Measurements from ENCODE around the gene MLLT3.
A peak's percentile ranks its signal among the peaks of the same experiment; 100 is the strongest.
"Not testable (repeated sequence)": the region's sequence is repeated elsewhere in the genome, so short reads cannot be mapped to it uniquely, and the experiment has no call there.

MLLT3 gene

DNA sequence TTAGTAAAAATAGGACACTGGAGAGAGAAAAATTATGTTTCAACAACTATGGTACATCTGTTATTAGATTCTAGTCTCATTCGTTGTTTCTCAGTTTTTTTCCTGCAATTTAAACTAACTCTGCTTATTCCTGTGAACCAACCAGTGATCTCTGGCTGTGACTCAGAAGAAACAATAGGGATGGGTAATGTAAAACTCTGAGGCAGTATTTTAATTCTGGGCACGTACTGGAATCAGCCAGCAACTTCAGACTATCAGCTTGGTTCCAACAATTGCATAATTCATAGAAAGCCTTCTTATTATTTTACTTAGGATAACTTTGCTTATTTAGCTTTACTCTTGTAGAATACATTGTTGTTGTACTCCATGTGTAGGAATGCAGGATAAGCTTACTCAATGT lies 28.8 kb downstream of the MLLT3 start:
- Histone ChIP-seq H3K36me3 (no peaks in the 10 kb centered on the region), H3K9me3 (replicated peaks in 1 of 11) (no peaks in the 10 kb centered on the region), H3K27me3 (no peaks in the 10 kb centered on the region), H3K9ac (no peak overlapping the region), H3K4me3 (no peak overlapping the region), H3K4me2 (no peak overlapping the region), H4K20me1 (no peaks in the 10 kb centered on the region), H3K4me1 (peaks cover 0 to 9% (median 3%) of the 10 kb centered on the region in 10 experiments; a peak in 6 of 20 replicates), H3K27ac (no peak overlapping the region)
- no peak for TF ChIP-seq Cebpa-rat (IDR thresholded peaks at IDR 0.05)

DNA sequence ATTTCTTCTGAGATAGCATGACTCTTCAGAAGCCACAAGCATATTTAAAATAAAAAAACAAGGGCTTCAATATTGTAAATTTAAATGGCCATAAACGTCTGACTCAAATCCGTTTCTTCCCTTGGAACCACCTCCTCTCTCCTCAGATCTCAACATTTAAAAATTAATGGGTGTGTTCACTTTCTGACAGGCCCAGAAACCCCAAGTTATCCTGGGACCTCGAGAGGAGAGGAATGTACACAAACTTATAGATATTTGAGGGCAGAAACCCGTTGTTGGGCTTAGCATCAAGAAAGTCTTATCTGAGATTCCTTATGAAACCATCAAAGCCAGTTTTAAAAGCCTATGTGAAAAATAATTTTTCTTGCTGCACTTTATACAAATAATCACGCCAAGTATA lies 29.2 kb downstream of the MLLT3 start:
- no peak overlapping the region for H3K4me3 ChIP-seq
- no peak for TF ChIP-seq Cebpa-rat (IDR thresholded peaks at IDR 0.05)
- no peak overlapping the region for H3K4me2 ChIP-seq
- H3K27me3 ChIP-seq = no peaks in the 10 kb centered on the region
- H3K36me3 ChIP-seq = no peaks in the 10 kb centered on the region
- H3K9ac ChIP-seq = no peak overlapping the region
- H3K4me1 ChIP-seq = peaks cover 0 to 7% (median 2%) of the 10 kb centered on the region in 10 experiments; a peak in 6 of 20 replicates
- H4K20me1 ChIP-seq = no peaks in the 10 kb centered on the region
- no peak overlapping the region for H3K27ac ChIP-seq
- H3K9me3 ChIP-seq (replicated peaks in 1 of 11) = no peaks in the 10 kb centered on the region

DNA sequence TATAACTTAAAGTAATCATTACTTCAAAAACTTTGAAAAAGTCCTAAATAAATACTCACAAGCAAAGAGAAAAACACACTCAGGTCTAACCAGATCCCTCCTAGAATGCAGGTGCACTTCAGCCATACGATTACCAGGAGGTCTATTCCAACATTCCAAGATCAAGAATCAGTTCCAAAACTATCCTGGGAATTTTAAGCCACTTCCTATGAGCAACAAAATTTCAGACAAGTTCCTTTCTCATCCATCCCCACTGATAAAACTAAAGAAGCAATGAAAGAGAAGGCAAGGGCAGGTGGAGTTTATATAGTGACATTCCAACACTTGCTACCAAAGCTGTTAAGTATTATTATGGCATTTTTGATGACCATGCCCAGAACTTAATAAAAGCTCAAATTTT lies 29.6 kb downstream of the MLLT3 start:
- H3K4me3 ChIP-seq = no peak overlapping the region

DNA sequence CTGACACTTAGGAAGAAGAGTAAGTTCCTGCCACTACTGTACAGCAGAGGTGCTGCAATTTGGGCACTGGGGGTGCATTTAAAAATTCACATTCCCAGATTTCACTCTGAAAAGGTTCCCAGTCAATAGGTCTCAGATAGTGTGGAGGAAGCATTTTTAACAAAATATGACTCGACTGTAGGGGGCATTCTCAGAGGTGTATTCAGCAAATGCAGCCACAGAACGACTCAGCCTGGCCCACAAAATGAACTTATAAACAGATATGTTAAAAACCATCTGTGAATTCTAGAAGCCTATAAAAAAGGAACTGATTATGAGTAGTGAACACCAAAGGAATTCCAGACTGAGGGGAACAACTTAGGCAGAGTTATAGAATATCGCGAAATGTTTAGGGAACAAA lies 31.1 kb downstream of the MLLT3 start:
- H3K27me3 ChIP-seq = no peaks in the 10 kb centered on the region
- H3K4me2 ChIP-seq = no peak overlapping the region
- no peaks in the 10 kb centered on the region for H3K9me3 ChIP-seq (replicated peaks in 1 of 11)
- no peak overlapping the region for H3K27ac ChIP-seq
- no peaks in the 10 kb centered on the region for H3K36me3 ChIP-seq
- no peak overlapping the region for H3K9ac ChIP-seq
- no peaks in the 10 kb centered on the region for H3K4me1 ChIP-seq
- H3K4me3 ChIP-seq = no peak overlapping the region
- no peak for TF ChIP-seq Cebpa-rat (IDR thresholded peaks at IDR 0.05)
- H4K20me1 ChIP-seq = no peaks in the 10 kb centered on the region

More for the DNA sequence above, 29.6 kb downstream of the MLLT3 start:
- no peaks in the 10 kb centered on the region for H4K20me1 ChIP-seq
- no peak overlapping the region for H3K9ac ChIP-seq
- H3K27ac ChIP-seq = no peak overlapping the region
- H3K4me2 ChIP-seq = no peak overlapping the region
- no peaks in the 10 kb centered on the region for H3K9me3 ChIP-seq (replicated peaks in 1 of 11)
- peaks cover 0 to 3% (median 0%) of the 10 kb centered on the region in 10 experiments; a peak in 6 of 20 replicates for H3K4me1 ChIP-seq
- H3K36me3 ChIP-seq = no peaks in the 10 kb centered on the region
- no peaks in the 10 kb centered on the region for H3K27me3 ChIP-seq
- no peak for TF ChIP-seq Cebpa-rat (IDR thresholded peaks at IDR 0.05)

DNA sequence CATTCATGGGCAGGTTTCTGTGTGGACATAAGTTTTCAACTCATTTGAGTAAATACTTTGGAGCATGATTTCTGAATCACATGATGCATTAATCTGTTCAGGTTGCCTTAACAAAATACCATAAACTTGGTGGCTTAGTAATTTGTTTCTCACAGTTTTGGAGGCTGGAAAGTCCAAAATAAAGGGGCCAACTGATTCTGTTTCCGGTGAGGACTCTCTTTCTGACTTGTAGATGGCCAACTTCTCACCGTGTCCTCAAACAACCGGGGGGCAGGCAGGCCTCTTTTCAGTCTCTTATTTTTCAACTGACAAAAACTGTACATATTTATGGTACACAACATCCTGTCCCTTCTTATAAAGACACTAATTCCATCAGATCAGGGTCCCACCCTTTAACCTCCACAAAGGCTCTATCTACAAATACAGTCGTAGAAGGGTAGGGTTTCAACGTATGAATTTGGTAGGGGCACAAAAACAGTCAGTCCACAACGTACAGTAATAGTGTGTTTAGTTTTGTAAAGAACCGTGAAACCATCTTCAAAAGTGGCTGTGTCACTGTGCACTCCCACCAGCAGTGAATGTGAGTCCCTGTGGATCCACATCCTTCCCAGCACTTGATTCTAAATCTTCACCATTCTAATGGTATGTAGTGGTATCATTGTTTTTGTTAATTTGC lies 37.2 kb downstream of the MLLT3 start:
- Histone ChIP-seq H3K27ac (no peak overlapping the region), H3K4me3 (no peak overlapping the region), H3K9ac (no peak overlapping the region), H3K4me2 (no peak overlapping the region), H3K9me3 (replicated peaks in 1 of 11) (peaks cover 0 to 7% (median 0%) of the 10 kb centered on the region in 11 experiments; a peak in 2 of 22 replicates), H4K20me1 (no peaks in the 10 kb centered on the region), H3K4me1 (no peaks in the 10 kb centered on the region), H3K36me3 (no peaks in the 10 kb centered on the region), H3K27me3 (no peaks in the 10 kb centered on the region)
- no peak for TF ChIP-seq Cebpa-rat (IDR thresholded peaks at IDR 0.05)

DNA sequence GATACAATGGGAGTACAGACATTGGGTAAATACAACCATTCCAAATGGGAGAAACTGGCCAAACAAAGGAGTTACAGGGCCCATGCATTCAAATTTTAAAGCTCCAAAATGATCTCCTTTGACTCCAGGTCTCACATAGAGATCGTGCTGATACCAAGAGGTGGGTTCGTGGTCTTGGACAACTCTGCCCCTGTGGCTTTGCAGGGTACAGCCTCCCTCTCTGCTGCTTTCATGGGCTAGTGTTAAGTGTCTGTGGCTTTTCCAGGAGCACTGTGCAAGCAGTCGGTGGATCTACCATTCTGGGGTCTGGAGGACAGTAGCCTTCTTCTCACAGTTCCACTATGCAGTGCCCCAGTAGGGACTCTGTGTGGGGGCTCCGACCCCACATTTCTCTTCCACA lies 39.2 kb downstream of the MLLT3 start:
- not testable (repeated sequence) for H3K27ac ChIP-seq; H3K9ac ChIP-seq; H4K20me1 ChIP-seq; H3K4me3 ChIP-seq; H3K27me3 ChIP-seq; H3K9me3 ChIP-seq (replicated peaks in 1 of 11); H3K4me2 ChIP-seq; H3K4me1 ChIP-seq; H3K36me3 ChIP-seq

DNA sequence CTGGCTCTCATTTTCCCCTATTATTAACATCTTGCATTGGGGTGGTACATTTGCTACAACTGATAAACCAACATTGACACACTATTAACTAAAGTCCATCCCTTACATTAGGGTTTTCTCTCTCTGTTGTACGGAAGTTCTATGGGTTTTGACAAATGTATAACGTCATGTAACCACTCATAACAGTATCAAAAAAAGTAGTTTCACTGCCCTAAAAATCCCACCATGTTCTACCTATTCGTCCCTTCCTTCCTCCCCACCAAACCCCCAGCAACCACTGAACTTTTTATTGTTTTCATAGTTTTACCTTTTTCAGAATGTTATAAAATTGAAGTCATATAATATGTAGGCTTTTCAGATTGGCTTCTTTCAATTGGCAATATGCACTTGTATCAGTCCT lies 40.1 kb downstream of the MLLT3 start:
- TF ChIP-seq Cebpa-rat (IDR thresholded peaks at IDR 0.05) = no peak
- Histone ChIP-seq H3K4me2 (no peak overlapping the region), H4K20me1 (no peaks in the 10 kb centered on the region), H3K9ac (no peak overlapping the region), H3K4me3 (no peak overlapping the region), H3K27ac (no peak overlapping the region), H3K9me3 (replicated peaks in 1 of 11) (peaks cover 0 to 7% (median 0%) of the 10 kb centered on the region in 11 experiments; a peak in 2 of 22 replicates), H3K36me3 (no peaks in the 10 kb centered on the region), H3K4me1 (peaks cover 0 to 6% (median 0%) of the 10 kb centered on the region in 10 experiments; a peak in 3 of 20 replicates), H3K27me3 (no peaks in the 10 kb centered on the region)

DNA sequence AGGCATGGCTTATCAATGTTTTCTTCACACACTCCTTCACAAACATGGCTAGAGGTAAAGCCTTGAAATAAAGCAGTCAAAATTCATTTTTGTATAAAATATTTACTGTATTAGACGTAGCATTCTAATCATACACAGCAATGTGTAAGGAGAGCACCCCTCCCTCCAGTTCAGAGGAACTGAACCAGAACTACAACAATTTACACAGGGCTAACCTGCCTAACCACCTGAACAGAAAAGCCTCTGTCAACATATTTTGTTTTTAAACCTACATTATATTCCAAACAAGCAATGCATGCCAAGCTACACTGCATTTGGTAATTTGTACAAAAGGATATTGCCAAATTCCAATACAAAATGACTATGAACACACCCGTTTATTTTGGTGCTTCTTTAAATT lies 41.6 kb downstream of the MLLT3 start:
- H3K4me1 ChIP-seq = peaks cover 0 to 6% (median 0%) of the 10 kb centered on the region in 10 experiments; a peak in 3 of 20 replicates
- H3K9ac ChIP-seq = no peak overlapping the region
- no peak overlapping the region for H3K4me3 ChIP-seq
- no peaks in the 10 kb centered on the region for H3K36me3 ChIP-seq
- no peak overlapping the region for H3K4me2 ChIP-seq
- H3K27ac ChIP-seq = no peak overlapping the region
- TF ChIP-seq Cebpa-rat (IDR thresholded peaks at IDR 0.05) = no peak
- H3K27me3 ChIP-seq = no peaks in the 10 kb centered on the region
- H3K9me3 ChIP-seq (replicated peaks in 1 of 11) = peaks cover 3 to 11% (median 6%) of the 10 kb centered on the region in 11 experiments; a peak in 19 of 22 replicates
- no peaks in the 10 kb centered on the region for H4K20me1 ChIP-seq

DNA sequence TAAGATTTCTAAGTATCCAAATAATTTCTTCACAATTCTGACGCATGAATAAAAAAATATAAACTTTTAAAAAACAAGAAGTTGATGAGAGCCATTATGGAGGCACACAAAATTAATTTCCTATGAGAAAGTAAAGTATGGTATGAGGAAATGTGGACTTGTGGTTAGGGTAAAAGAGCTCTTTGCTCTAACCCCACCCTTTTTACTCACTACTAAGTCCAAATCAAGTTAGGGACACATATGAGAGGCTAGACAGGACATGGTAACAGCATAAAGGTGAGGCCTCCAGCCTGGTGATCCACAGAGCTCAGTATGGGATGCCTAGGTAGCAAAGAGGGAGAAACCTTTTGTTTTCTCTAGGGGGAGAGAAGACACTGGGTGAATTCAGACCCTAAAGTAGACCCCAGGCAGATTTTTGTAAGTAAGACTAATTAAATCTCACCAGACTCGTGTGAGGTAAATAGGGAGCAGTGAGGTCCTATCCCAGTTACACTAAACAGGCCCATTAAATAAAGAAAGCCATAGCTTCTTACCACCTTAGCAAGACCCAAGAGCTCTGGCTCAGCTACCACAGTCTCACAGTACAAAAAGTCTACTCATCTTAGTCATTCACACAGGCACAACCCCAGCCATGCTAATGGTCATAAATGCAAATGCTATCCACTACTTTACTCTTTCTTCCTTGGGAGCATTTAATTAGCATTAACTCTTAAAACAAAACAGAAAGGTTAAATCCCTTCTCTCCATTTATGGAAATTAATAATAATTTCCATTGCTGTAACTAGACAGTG lies 42.6 kb downstream of the MLLT3 start:
- Histone ChIP-seq H3K9ac (no peak overlapping the region), H3K27ac (no peak overlapping the region), H3K9me3 (replicated peaks in 1 of 11) (peaks cover 7 to 20% (median 14%) of the 10 kb centered on the region in 11 experiments; a peak in 19 of 22 replicates), H3K4me3 (no peak overlapping the region), H3K4me2 (0 out of 22 replicates have a peak overlapping the region, but pooled peaks of 1 of the 11 experiments have one; percentile 10), H3K4me1 (peaks cover 0 to 6% (median 0%) of the 10 kb centered on the region in 10 experiments; a peak in 3 of 20 replicates), H3K27me3 (no peaks in the 10 kb centered on the region), H3K36me3 (no peaks in the 10 kb centered on the region), H4K20me1 (no peaks in the 10 kb centered on the region)
- TF ChIP-seq Cebpa-rat (IDR thresholded peaks at IDR 0.05) = no peak

All from BLaER1 treated with 17β-estradiol and CSF1 and Interleukin-3, amounts not matched to agents 10 nM and 100 nM (cell line).